ENCODE measurements around the gene PPFIA4.
"Not testable (repeated sequence)": the region's sequence is repeated elsewhere in the genome, so short reads cannot be mapped to it uniquely, and the experiment has no call there.

Gene PPFIA4

DNA sequence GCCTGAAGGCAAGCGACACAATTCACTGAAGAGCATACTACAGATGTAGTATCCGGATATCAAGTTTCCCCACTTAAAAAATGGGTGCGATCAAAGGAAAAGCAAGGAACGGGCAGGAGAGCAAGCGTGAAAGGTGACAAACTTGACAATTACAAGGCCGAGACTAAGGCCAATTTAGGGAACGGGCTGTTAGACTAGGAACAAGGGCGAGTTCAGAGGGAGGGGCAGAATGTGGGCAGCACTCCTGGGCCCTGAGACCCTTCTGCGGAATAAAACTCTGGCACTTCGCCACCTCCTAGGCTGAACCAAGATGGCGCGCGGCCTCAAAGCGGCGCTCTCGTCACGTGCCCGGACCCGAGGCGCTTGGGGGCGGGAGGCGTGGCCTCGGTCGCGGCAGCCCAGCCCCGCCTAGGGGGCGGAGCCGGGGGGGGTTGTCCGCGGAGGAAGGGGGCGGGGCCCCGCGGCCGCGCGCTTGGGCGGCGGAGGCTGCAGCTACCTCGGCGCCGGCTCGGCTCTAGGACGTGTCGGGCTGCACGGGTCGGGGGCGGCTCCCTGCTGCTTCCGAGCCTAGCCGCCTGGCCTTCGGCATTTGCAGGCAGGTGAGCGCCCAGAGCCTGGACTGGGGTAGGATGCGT lies at the start of gene PPFIA4:
TSS of gene PPFIA4 (plus strand) at position 461 of the 635 bp plus-strand sequence. CDS start 12,518 bp downstream, outside the sequence.
- peak within 1 kb of the TSS; percentile 50 for H3K27ac ChIP-seq
- TF ChIP-seq ZFX (IDR thresholded peaks at IDR 0.05) = no peak
- TF ChIP-seq, protein P1, sequence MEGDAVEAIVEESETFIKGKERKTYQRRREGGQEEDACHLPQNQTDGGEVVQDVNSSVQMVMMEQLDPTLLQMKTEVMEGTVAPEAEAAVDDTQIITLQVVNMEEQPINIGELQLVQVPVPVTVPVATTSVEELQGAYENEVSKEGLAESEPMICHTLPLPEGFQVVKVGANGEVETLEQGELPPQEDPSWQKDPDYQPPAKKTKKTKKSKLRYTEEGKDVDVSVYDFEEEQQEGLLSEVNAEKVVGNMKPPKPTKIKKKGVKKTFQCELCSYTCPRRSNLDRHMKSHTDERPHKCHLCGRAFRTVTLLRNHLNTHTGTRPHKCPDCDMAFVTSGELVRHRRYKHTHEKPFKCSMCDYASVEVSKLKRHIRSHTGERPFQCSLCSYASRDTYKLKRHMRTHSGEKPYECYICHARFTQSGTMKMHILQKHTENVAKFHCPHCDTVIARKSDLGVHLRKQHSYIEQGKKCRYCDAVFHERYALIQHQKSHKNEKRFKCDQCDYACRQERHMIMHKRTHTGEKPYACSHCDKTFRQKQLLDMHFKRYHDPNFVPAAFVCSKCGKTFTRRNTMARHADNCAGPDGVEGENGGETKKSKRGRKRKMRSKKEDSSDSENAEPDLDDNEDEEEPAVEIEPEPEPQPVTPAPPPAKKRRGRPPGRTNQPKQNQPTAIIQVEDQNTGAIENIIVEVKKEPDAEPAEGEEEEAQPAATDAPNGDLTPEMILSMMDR (conservative IDR thresholded peaks at IDR 0.05) = peak; percentile 13

DNA sequence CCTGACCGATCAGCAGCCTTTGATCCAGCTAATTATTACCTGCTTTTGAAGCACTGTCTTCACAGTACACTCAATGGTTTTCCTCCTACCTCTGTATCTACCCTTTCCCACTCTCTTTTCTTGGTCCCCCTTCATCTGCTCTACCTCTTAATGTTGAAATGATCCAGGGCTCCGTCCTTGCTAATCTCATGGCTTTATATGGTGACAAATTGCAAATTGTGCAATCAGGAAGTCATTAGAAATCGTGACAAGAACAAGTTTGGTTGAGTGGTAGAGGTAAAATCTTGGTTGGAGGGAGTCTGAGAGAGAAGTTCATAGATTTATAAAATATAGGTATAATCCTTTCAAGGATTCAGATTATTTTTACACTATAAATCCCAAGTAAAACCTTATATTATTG lies 49.7 kb upstream of the PPFIA4 start:
- H3K27ac ChIP-seq = no peak overlapping the region
- TF ChIP-seq ZFX (IDR thresholded peaks at IDR 0.05) = no peak
- TF ChIP-seq, protein P1 (conservative IDR thresholded peaks at IDR 0.05) = no peak

DNA sequence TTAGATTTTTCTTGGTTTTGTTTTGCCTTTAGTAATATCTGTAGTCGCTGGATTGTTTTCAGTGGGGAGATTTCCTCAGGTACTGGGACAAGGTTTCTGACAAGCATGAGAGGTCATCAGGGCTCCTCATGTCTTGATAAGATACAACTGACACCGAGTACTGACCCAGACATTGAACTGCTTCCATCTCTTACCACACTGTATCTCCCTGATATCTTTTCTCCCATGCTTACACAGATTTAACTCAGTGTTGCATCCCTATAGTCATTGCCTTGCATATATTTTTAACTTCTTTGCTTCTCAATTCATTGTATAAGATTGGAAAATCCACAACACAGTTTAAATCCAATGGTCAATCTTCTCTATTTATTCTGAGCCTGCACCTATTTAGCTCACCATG lies 46.8 kb upstream of the PPFIA4 start:
- H3K27ac ChIP-seq = no peak overlapping the region
- TF ChIP-seq ZFX (IDR thresholded peaks at IDR 0.05) = no peak
- TF ChIP-seq, protein P1 (conservative IDR thresholded peaks at IDR 0.05) = no peak

DNA sequence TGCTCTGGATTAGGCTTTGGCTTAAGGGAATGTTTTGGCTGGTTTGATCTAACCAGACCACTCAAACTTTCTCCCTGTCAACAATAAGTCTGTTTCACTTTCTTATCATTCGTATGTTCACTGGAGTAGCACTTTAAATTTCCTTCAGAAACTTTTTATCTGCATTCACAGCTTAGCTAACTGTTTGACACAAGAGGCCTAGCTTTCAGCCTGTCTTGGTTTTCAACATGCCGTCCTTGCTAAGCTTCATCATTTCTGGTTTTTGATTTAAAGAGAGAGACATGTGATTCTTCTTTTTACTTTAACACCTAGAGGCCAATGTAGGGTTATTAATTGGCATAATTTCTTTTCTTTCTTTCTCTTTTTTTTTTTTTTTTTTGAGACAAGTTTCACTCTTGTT lies 44.4 kb upstream of the PPFIA4 start:
- H3K27ac ChIP-seq = no peak overlapping the region
- no peak for TF ChIP-seq ZFX (IDR thresholded peaks at IDR 0.05)
- TF ChIP-seq, protein P1 (conservative IDR thresholded peaks at IDR 0.05) = no peak

DNA sequence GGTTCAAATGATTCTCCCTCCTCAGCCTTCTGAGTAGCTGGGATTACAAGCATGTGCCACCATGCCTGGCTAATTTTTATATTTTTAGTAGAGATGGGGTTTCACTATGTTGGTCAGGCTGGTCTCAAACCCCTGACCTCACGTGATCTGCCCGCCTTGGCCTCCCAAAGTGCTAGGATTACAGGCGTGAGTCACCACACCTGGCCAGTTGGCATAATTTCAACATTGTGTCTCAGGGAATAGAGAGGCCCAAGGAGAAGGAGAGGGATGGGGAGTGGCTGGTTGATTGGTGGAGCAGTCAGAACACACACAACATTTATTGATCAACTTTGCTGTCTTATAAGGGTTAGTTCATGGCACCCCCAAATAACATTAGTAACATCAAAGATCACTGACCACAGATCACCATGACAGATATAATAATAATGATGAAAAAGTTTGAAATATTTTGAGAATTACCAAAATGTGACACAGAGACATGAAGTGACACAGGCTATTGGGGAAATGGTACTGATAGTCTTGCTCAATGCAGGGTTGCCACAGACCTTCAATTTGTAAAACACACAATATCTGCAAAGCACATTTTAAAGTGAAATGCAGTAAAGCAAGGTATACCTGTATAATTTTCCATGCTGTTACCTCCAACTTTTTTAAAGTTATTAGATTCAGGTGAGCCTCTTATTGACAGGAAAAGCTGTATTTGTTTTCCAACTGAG lies 43.4 kb upstream of the PPFIA4 start:
- TF ChIP-seq, protein P1 (conservative IDR thresholded peaks at IDR 0.05) = no peak
- TF ChIP-seq ZFX (IDR thresholded peaks at IDR 0.05) = no peak
- H3K27ac ChIP-seq = no peak overlapping the region

DNA sequence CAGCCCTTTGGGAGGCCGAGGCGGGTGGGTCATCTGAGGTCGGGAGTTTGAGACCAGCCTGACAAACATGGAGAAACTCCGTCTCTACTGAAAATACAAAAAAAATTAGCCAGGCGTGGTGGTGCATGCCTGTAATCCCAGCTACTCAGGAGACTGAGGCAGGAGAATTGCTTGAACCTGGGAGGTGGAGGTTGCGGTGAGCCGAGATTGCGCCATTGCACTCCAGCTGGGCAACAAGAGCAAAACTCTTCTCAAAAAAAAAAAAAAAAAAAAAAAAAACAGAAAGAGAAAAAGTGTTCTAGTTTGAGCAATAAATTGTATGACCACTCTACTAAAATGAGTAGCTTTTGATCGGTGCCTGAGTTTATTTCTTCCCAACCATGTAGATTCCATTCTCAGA lies 40.2 kb upstream of the PPFIA4 start:
- H3K27ac ChIP-seq = not testable (repeated sequence)

DNA sequence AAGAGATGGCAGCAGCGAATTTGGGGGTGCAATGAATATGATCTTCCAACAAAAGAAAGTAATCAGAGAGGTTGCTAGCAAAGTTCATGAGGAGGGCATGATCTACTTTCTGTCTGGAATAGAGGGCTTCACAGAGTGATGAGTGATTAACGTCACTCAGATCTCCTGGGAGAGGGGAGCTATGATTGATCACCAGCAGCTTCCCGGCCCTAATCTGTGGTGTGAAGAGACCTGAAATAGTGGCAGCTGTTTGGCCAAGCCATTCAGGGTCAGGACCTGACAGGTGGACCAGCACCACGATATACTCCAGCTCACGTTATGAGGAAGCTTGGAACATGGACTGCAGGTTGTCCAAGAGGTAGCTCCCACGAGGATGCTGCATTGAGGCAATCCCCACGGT lies 39.0 kb upstream of the PPFIA4 start:
- TF ChIP-seq, protein P1 (conservative IDR thresholded peaks at IDR 0.05) = no peak
- TF ChIP-seq ZFX (IDR thresholded peaks at IDR 0.05) = no peak
- H3K27ac ChIP-seq = no peak overlapping the region

Data from C4-2B (cell line).